HepG2 (cell line): Measurements from ENCODE around the gene CDK6.

Source experiments
- CBX2 ChIP-seq, 2 experiments: fragments of 200-600 bp in 1 of 2; sonication (generic); formaldehyde crosslinking in 1 of 2; IDR thresholded peaks; 2 replicates each; pipeline versions ENCODE4 v1.7.0 to v1.8.1; 2018 to 2022; ENCODE audit warnings: low read depth in 2 of 2, low read length in 1 of 2, mild to moderate bottlenecking in 1 of 2, missing genetic modification reagents in 1 of 2
- CHD4 ChIP-seq: fragments of 200-600 bp; sonication (generic); IDR thresholded peaks from 2 replicates; pipeline ENCODE4 v1.7.0; 2017; ENCODE audit warnings: mild to moderate bottlenecking, low read length, borderline replicate concordance
- EP300 ChIP-seq, 3 experiments: sonication (generic) in 1 of 3; formaldehyde crosslinking in 1 of 3; IDR thresholded peaks; 2 replicates each; pipeline versions ENCODE4 v1.5.1 to v1.6.1; 2011 to 2020; ENCODE audit warnings: low read depth in 2 of 3, low read length in 2 of 3, borderline replicate concordance in 1 of 3, improper control_type of control experiment in 1 of 3, mild to moderate bottlenecking in 1 of 3, missing genetic modification reagents in 1 of 3, moderate library complexity in 1 of 3
- HDAC2 ChIP-seq: sonication (generic); formaldehyde crosslinking; IDR thresholded peaks from 2 replicates; pipeline ENCODE4 v1.4.0; 2020; ENCODE audit warnings: missing genetic modification reagents
- JUND ChIP-seq: sonication (generic); formaldehyde crosslinking; IDR thresholded peaks from 2 replicates; pipeline ENCODE4 v1.8.0; 2022; ENCODE audit warnings: mild to moderate bottlenecking, missing genetic modification reagents
- TCF7 ChIP-seq: sonication (generic); IDR thresholded peaks from 2 replicates; pipeline ENCODE4 v1.6.1; 2016; ENCODE audit warnings: antibody characterized with exemption, low read depth
- ZNF564 ChIP-seq: sonication (generic); formaldehyde crosslinking; IDR thresholded peaks from 2 replicates; pipeline ENCODE4 v1.8.1; 2023; ENCODE audit warnings: mild to moderate bottlenecking, missing genetic modification reagents
- TF ChIP-seq, protein P1 (sequence below): sonication (generic); formaldehyde crosslinking; IDR thresholded peaks from 2 replicates; pipeline ENCODE4 v1.5.0; 2020; ENCODE audit warnings: mild to moderate bottlenecking, missing genetic modification reagents, borderline replicate concordance
- TF ChIP-seq, protein P2 (sequence below): sonication (generic); formaldehyde crosslinking; IDR thresholded peaks from 2 replicates; pipeline ENCODE4 v1.5.0; 2020; ENCODE audit warnings: mild to moderate bottlenecking, missing genetic modification reagents, moderate library complexity
- TF ChIP-seq, protein P3 (sequence below): sonication (generic); formaldehyde crosslinking; IDR thresholded peaks from 2 replicates; pipeline ENCODE4 v1.5.0; 2020; ENCODE audit warnings: missing genetic modification reagents
- TF ChIP-seq, protein P4 (sequence below): sonication (generic); formaldehyde crosslinking; IDR thresholded peaks from 2 replicates; pipeline ENCODE4 v1.9.0; 2021; ENCODE audit warnings: missing genetic modification reagents, borderline replicate concordance

DNA sequence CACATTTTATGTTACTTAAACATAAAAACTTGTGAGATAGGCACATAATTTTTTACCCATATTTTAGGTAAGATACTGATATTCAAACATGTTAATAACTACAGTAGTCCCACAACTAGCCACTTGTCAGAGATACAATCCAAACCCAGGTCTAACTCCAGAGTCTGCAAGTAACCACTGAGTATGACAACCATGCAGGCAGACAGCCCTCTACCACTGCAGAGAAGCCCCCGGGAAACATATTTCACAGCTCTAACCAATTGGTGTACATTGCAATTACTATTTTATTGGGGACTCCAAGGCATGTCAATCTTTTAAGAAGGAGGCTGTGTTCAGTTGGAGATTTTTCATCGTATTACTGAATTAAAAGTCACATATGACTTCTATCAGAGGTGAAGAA, 139.0 kb downstream of the CDK6 start:
- TF ChIP-seq JUND (no peak), EP300 (IDR thresholded peaks at IDR 0.05; ENCODE audit: low read depth in 2 of 2, low read length in 2 of 2) (no peak), EP300 (CRISPR knock-in tag; IDR thresholded peaks at IDR 0.05; ENCODE audit: borderline replicate concordance) (no peak), HDAC2 (CRISPR knock-in tag) (no peak), ZNF564 (CRISPR knock-in tag) (no peak), CHD4 (no peak), CBX2 (IDR thresholded peaks at IDR 0.05; ENCODE audit: low read depth, low read length) (no peak), CBX2 (CRISPR knock-in tag; IDR thresholded peaks at IDR 0.05; ENCODE audit: low read depth) (no peak), TCF7 (no peak)
- TF ChIP-seq, protein P1, sequence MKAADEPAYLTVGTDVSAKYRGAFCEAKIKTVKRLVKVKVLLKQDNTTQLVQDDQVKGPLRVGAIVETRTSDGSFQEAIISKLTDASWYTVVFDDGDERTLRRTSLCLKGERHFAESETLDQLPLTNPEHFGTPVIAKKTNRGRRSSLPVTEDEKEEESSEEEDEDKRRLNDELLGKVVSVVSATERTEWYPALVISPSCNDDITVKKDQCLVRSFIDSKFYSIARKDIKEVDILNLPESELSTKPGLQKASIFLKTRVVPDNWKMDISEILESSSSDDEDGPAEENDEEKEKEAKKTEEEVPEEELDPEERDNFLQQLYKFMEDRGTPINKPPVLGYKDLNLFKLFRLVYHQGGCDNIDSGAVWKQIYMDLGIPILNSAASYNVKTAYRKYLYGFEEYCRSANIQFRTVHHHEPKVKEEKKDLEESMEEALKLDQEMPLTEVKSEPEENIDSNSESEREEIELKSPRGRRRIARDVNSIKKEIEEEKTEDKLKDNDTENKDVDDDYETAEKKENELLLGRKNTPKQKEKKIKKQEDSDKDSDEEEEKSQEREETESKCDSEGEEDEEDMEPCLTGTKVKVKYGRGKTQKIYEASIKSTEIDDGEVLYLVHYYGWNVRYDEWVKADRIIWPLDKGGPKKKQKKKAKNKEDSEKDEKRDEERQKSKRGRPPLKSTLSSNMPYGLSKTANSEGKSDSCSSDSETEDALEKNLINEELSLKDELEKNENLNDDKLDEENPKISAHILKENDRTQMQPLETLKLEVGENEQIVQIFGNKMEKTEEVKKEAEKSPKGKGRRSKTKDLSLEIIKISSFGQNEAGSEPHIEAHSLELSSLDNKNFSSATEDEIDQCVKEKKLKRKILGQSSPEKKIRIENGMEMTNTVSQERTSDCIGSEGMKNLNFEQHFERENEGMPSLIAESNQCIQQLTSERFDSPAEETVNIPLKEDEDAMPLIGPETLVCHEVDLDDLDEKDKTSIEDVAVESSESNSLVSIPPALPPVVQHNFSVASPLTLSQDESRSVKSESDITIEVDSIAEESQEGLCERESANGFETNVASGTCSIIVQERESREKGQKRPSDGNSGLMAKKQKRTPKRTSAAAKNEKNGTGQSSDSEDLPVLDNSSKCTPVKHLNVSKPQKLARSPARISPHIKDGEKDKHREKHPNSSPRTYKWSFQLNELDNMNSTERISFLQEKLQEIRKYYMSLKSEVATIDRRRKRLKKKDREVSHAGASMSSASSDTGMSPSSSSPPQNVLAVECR (CRISPR knock-in tag), result no peak
- TF ChIP-seq, protein P2, sequence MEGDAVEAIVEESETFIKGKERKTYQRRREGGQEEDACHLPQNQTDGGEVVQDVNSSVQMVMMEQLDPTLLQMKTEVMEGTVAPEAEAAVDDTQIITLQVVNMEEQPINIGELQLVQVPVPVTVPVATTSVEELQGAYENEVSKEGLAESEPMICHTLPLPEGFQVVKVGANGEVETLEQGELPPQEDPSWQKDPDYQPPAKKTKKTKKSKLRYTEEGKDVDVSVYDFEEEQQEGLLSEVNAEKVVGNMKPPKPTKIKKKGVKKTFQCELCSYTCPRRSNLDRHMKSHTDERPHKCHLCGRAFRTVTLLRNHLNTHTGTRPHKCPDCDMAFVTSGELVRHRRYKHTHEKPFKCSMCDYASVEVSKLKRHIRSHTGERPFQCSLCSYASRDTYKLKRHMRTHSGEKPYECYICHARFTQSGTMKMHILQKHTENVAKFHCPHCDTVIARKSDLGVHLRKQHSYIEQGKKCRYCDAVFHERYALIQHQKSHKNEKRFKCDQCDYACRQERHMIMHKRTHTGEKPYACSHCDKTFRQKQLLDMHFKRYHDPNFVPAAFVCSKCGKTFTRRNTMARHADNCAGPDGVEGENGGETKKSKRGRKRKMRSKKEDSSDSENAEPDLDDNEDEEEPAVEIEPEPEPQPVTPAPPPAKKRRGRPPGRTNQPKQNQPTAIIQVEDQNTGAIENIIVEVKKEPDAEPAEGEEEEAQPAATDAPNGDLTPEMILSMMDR (CRISPR knock-in tag), result no peak
- TF ChIP-seq, protein P3, sequence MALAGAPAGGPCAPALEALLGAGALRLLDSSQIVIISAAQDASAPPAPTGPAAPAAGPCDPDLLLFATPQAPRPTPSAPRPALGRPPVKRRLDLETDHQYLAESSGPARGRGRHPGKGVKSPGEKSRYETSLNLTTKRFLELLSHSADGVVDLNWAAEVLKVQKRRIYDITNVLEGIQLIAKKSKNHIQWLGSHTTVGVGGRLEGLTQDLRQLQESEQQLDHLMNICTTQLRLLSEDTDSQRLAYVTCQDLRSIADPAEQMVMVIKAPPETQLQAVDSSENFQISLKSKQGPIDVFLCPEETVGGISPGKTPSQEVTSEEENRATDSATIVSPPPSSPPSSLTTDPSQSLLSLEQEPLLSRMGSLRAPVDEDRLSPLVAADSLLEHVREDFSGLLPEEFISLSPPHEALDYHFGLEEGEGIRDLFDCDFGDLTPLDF (CRISPR knock-in tag), result no peak
- TF ChIP-seq, protein P4, sequence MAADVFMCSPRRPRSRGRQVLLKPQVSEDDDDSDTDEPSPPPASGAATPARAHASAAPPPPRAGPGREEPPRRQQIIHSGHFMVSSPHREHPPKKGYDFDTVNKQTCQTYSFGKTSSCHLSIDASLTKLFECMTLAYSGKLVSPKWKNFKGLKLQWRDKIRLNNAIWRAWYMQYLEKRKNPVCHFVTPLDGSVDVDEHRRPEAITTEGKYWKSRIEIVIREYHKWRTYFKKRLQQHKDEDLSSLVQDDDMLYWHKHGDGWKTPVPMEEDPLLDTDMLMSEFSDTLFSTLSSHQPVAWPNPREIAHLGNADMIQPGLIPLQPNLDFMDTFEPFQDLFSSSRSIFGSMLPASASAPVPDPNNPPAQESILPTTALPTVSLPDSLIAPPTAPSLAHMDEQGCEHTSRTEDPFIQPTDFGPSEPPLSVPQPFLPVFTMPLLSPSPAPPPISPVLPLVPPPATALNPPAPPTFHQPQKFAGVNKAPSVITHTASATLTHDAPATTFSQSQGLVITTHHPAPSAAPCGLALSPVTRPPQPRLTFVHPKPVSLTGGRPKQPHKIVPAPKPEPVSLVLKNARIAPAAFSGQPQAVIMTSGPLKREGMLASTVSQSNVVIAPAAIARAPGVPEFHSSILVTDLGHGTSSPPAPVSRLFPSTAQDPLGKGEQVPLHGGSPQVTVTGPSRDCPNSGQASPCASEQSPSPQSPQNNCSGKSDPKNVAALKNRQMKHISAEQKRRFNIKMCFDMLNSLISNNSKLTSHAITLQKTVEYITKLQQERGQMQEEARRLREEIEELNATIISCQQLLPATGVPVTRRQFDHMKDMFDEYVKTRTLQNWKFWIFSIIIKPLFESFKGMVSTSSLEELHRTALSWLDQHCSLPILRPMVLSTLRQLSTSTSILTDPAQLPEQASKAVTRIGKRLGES, result no peak
